HG02885 (cell line): ENCODE results near the gene PLCL1.

Source experiments
- ATAC-seq: cut with Tn5 transposase; IDR thresholded peaks from one replicate; pipeline ENCODE4 v1.9.1; 2021; ENCODE audit warnings: mild to moderate bottlenecking; ENCODE audit not compliant: unreplicated experiment, poor library complexity

Gene PLCL1

DNA sequence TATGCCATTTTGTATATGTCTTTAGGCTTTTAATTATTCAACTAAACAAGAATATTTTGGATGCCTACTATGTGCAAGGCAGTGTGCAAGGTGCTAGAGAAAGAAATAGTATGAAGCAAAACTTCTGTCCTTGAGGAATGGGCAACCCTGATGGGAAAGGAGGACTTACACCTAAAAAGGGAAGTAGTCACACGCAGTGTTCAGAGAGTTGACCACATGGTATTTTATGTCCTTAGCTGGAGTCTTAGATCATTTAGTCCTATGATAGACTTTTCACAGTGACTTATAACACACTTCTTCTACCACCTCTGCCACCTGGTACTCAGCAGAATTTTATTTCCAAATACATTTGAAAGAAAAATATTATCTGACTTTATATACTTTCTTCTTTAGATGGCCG lies 291.6 kb downstream of the PLCL1 start:
- ATAC-seq: peak; percentile 32

DNA sequence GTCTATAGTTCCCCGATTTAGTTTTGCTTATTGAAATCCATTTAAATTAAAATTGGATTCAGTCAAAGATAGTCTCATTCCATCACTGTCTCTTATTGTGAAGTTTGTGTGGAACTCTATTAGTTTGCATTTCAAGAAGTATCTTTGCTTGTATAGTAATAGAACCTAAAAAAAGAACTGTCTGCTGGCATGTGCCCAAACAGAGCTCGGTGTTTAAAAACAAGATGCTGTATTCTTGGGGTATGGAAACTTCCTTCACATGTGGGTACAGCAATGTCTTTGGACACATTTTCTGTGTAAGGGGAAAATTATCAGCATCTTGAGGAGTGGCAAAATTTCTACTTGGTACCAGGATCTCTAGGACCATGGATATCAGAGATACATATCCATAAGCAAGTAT lies 292.6 kb downstream of the PLCL1 start:
- ATAC-seq: no peak

DNA sequence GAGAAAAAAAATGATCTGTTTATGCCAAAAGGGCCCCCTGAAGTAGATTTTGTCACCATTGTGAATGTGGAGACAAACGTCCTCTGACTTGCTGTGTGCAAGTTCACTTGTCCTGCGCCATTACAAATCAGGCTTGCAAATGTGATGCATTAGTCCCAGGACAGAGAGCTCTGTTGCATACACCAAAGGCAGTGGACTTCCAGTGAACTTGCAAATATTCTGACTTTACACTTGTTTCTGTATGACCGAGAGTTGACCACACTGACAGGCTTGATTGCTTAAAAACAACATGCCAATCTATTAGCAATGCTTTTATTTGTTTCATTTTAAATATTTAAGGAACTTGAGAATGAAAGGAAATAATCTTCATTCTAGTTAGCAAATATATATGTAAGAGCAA lies 293.2 kb downstream of the PLCL1 start:
- ATAC-seq: peak; percentile 74

DNA sequence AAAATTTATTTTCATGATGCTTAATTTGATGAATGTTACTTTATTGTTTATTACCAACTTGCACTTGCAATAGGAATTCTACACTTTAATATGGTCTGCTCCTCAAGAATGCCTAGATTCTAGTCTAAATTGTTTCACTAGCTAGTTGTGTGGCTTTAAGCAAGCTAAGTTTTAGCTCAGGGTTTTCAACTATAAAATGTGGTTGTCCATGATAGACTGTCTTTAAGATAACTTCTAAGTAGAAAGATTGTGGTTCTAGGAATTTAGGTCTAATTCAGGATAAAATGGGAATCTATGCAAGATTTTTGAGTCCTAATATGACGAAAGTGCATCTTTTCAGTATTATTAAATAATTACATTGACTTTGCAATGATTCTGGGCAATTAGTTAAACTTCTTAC lies 294.0 kb downstream of the PLCL1 start:
- ATAC-seq: no peak

- ATAC-seq: no peak
These were observed 294.5 kb downstream of the PLCL1 start for GRCh38 chr2:198098918-198099317.

DNA sequence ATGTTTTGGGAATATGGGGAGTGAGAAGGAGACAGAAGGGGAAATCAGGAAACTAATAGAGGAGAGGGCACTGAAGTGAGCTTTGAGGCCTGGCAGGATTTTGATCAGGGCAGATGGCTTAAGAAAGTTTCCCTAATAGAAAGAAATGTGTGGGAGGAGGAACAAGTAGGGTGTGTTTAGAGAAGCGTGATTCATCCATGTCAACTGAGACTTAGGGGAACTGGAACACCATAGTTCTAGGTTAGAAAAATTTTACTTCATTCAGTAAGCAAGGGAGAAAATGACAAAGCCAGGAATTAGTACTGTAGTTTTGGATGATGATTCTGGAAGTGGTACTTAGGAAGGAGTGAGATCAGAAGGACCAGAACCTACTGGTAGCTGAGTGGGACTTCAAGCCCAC lies 296.0 kb downstream of the PLCL1 start:
- ATAC-seq: peak; percentile 31

GRCh38 chr2:198101688-198102087 lies 297.3 kb downstream of the PLCL1 start:
- no peak for ATAC-seq

GRCh38 chr2:198102120-198102519 lies 297.7 kb downstream of the PLCL1 start:
- no peak for ATAC-seq

DNA sequence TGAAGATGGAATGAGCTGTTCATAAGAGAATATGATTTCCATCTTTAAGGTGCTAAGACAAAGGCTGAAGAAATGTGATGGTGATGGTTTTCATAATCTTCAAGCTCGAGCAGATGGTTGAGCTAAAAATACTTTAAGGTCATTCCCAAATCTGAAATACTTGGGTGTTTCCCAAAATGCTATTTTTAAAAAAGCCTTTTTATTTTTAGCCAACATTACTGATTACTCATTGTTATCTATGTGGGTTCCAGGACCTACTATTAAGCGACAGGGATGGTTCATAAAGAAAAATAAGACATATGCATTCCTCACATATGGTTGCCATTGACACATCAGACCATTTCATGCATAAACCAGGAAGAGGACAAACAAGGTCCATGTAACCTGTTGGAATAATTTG lies 298.5 kb downstream of the PLCL1 start:
- no peak for ATAC-seq

DNA sequence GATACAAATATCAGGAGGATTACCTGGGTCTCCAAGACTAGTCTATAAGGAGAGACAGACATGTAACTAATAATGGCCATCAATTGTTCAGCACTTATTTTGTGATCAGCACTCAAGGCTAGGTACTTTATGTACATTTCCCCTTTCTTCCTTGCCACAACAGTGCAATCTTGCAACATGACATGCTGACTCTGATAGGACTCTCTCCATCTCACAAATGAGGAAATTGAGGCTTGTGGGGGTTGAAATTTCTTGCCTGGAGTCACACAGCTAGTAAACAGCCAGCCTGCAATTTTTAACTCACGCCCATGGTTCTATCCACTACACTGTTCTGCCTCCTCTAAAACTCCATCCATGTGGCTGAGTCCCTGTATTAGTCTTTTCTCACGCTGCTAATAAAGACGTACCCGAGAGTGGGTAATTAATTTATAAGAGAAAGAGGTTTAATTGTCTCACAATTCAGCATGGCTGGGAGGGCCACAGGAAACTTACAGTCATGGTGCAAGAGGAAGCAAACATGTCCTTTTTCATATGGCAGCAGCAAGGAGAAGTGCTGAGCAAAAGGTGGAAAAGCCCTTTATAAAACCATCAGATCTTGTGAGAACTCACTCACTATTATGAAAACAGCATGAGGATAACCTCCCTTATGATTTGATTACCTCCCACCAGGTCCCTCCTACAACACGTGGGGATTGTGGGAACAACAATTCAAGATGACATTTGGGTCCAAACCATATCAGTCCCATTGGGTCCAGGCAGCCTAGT lies 302.4 kb downstream of the PLCL1 start:
- ATAC-seq: no peak

GRCh38 chr2:198113316-198113715 lies 308.9 kb downstream of the PLCL1 start:
- no peak for ATAC-seq

DNA sequence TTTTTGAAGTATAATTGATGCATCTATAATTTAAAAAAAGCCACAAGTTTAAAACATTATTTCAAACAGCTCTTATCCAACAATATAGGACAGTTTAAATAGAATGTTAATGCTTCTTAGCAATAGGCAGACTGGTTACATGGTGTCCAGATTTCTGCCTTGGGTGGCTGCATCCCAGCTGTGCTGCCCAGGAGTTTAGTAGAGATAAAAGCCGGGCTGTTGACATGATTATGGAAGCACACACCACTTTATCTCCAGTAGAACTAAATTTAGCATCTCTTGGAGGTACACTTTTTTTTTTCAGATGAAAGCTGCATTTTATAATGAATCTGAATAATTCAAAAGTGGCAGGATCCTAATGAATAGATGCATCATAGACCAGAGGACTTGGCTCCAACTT lies 309.7 kb downstream of the PLCL1 start:
- no peak for ATAC-seq

GRCh38 chr2:198115201-198115600 lies 310.8 kb downstream of the PLCL1 start:
- no peak for ATAC-seq

- ATAC-seq: no peak
These were observed 312.4 kb downstream of the PLCL1 start for GRCh38 chr2:198116756-198117155.

DNA sequence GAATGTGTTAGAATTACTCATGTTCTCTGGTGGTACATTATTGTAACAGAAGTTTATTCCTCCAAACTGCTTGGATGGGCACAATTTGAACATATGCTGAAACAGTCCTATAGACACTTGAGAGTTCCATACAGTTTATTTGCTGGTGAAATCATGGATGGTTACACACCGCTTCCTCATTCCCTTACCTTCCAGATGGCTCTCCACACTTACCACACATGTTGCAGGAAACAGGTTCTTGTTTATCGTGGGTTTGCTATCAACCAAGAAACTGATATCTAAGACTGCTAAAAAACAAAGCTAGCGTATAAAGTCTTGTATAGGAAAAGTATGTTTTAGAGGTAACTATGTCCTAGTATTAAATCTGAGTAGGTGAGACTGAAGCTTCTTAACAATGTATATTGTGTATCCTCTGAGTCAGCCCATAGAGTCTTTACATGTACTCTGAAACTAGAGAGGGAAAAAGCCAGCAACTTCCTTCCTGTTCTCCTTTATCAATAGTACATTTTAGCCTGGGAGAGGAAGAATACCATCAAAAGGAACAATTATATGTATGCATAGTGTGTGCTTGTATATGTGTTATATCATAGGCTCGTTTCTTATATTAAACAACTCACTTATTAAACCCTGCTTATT lies 313.1 kb downstream of the PLCL1 start:
- no peak for ATAC-seq

GRCh38 chr2:198127627-198128026 lies 323.2 kb downstream of the PLCL1 start:
- peak; percentile 74 for ATAC-seq

GRCh38 chr2:198129609-198130008 lies 325.2 kb downstream of the PLCL1 start:
- peak; percentile 64 for ATAC-seq

- ATAC-seq: no peak
These were observed 330.0 kb downstream of the PLCL1 start for GRCh38 chr2:198134293-198134955.

GRCh38 chr2:198135481-198135934 lies 331.1 kb downstream of the PLCL1 start:
- ATAC-seq: no peak

GRCh38 chr2:198136142-198136541 lies 331.7 kb downstream of the PLCL1 start:
- no peak for ATAC-seq

- no peak for ATAC-seq
These were observed 333.3 kb downstream of the PLCL1 start for GRCh38 chr2:198137733-198138132.
